ENCODE measurements around the gene CTDSP2. TPM values are rescaled to one million over a fixed set of nuclear protein-coding genes. Genes with fewer than 3 reads are reported as not detected.

The CTDSP2 gene
- total and polyA plus RNA-seq, 2 donors (not counting 3 experiments of a cell fraction or from before 2014, with no cell fraction given) = 142 to 146 TPM

GRCh38 chr12:57866308-57867019 lies 19.9 kb upstream of the CTDSP2 start:
- POLR2A ChIA-PET = interaction anchor here (1.9 to 2.3 kb wide), 2 partner anchors 22 to 29 kb away, joined by 8 to 10 read pairs; no protein-coding TSS in a partner anchor
- intact Hi-C loops (cut with micrococcal nuclease) = no loop called here
- no peak for TF ChIP-seq EZH2 (IDR thresholded peaks at IDR 0.05; ENCODE audit: borderline replicate concordance, low read depth, low read length, severe bottlenecking)
- no peak for TF ChIP-seq GATA2 (IDR thresholded peaks at IDR 0.05; ENCODE audit: insufficient read depth, insufficient read length, low read depth, low read length)
- no peak for TF ChIP-seq JUN (IDR thresholded peaks at IDR 0.05; ENCODE audit: borderline replicate concordance, insufficient read depth, insufficient read length, low read depth)
- no peak for TF ChIP-seq CTCF (IDR thresholded peaks at IDR 0.05; ENCODE audit: extremely low read depth in 1 of 2, insufficient read depth in 1 of 2, low read depth in 1 of 2, low read length in 2 of 2)
- TF ChIP-seq POLR2AphosphoS5 (IDR thresholded peaks at IDR 0.05; ENCODE audit: insufficient read depth, low read depth, low read length) = no peak
- no peak for TF ChIP-seq FOS (IDR thresholded peaks at IDR 0.05; ENCODE audit: borderline replicate concordance, insufficient read depth, low read length)
- no peak for TF ChIP-seq MAX (IDR thresholded peaks at IDR 0.05; ENCODE audit: insufficient read depth, insufficient read length)
- no peak for TF ChIP-seq MYC (IDR thresholded peaks at IDR 0.05; ENCODE audit: low read depth, low read length)
- no peak for TF ChIP-seq POLR2A (IDR thresholded peaks at IDR 0.05; ENCODE audit: low read depth, low read length)

More at GRCh38 chr12:57866308-57867019, 19.9 kb upstream of the CTDSP2 start:
- peak; percentile 55 for FAIRE-seq
- H3K27me3 ChIP-seq (ENCODE audit: control insufficient read depth in 2 of 2, insufficient read depth in 2 of 2, low read length in 2 of 2) = no peaks in the 10 kb centered on the region
- BruUV-seq (replicated peaks) = no TSS peak
- no peak overlapping the region for H3K4me3 ChIP-seq (replicated peaks in 1 of 3; ENCODE audit: insufficient read depth in 1 of 3, low read depth in 1 of 3, low read length in 3 of 3)
- dilution Hi-C loops (cut with MboI; ENCODE audit: extremely low pct_ligation_motif_present, low sequenced_read_pairs) = no loop called here
- H3K9me1 ChIP-seq (replicated peaks; ENCODE audit: control insufficient read depth, extremely low read depth, insufficient read depth, low read length) = no peaks in the 10 kb centered on the region
- H3K36me3 ChIP-seq (ENCODE audit: control insufficient read depth in 2 of 2, extremely low read depth in 1 of 2, insufficient read depth in 2 of 2, low read length in 2 of 2) = no peaks in the 10 kb centered on the region
- H3K9ac ChIP-seq (replicated peaks; ENCODE audit: extremely low read depth, insufficient read depth, low read length) = no peak overlapping the region
- no peak overlapping the region for H3K4me2 ChIP-seq (ENCODE audit: insufficient read depth, low read length)
- DNase-seq (ENCODE audit: low read depth, low spot score) = no peak
- no peaks in the 10 kb centered on the region for H3K9me3 ChIP-seq (replicated peaks; ENCODE audit: control insufficient read depth, insufficient read depth, low read length)
- peaks cover 8% of the 10 kb centered on the region for H3K4me1 ChIP-seq (ENCODE audit: control insufficient read depth, extremely low read depth, insufficient read depth, low read length)
- H4K20me1 ChIP-seq (replicated peaks; ENCODE audit: control insufficient read depth, extremely low read depth, insufficient read depth, low read length) = no peaks in the 10 kb centered on the region
- H3K27ac ChIP-seq (ENCODE audit: insufficient read depth, low read depth, low read length) = no peak overlapping the region
- CTCF ChIA-PET = interaction anchor here (1.2 to 4.5 kb wide), 4 partner anchors 15 to 63 kb away, joined by 3 to 63 read pairs (median 14); no protein-coding TSS in a partner anchor
- H2AFZ ChIP-seq (ENCODE audit: low read depth, low read length) = no peak overlapping the region
- H3K79me2 ChIP-seq (ENCODE audit: control insufficient read depth, insufficient read depth, low read length) = no peaks in the 10 kb centered on the region
